A549 (cell line): ENCODE results near the gene ADAMTS19. TPM values are rescaled to one million over a fixed set of nuclear protein-coding genes. Genes with fewer than 3 reads are reported as not detected.

Experiments
- ATAC-seq, 2 experiments: fragments of 200-7000 bp in 1 of 2; fragments of >200 bp in 1 of 2; cut with Nextera tagmentation in 1 of 2; cut with Tn5 transposase in 1 of 2; 3 replicates each; pipeline versions ENCODE4 v1.8.0 to v1.9.1; 2018 to 2020; ENCODE audit warnings: mild to moderate bottlenecking in 1 of 2, moderate library complexity in 1 of 2
- CTCF ChIA-PET: fragments of 300-600 bp; sonication (Branson Sonifier 250); formaldehyde crosslinking; extraction: SDS; loops from one replicate; lab custom pipeline; 2021; ENCODE audit warnings: antibody characterized with exemption, inconsistent platforms; lab: Yijun Ruan, JAX
- POLR2A ChIA-PET: fragments of 350-600 bp; formaldehyde crosslinking; extraction: SDS; loops from one replicate; lab custom pipeline; 2021; ENCODE audit warnings: antibody characterized with exemption, inconsistent platforms; lab: Yijun Ruan, JAX
- DNase-seq, 2 experiments: peaks; one replicate each; pipeline versions ENCODE4 v3.0.0 to v3.0.0-alpha.2; 2011 to 2016; ENCODE audit warnings: low read depth in 1 of 2, low spot score in 1 of 2
- FAIRE-seq: peaks from 2 replicates; lab custom pipeline; 2011; peaks lifted over from hg19 to GRCh38; lab: Jason Lieb, UNC
- H3K27ac ChIP-seq, 2 experiments: fragments of >200 bp; sonication (Bioruptor Twin); formaldehyde crosslinking; 3 replicates each; pipeline ENCODE4 v1.5.1; 2016 to 2017
- H3K4me1 ChIP-seq: fragments of >200 bp; sonication (Bioruptor Twin); formaldehyde crosslinking; 3 replicates; pipeline ENCODE4 v1.6.1; 2016
- H3K4me2 ChIP-seq: fragments of >200 bp; sonication (Bioruptor Twin); formaldehyde crosslinking; 3 replicates; pipeline ENCODE4 v1.6.1; 2016
- H3K4me3 ChIP-seq: fragments of >200 bp; sonication (Bioruptor Twin); formaldehyde crosslinking; 3 replicates; pipeline ENCODE4 v1.5.1; 2016
- H3K9me3 ChIP-seq: fragments of >200 bp; sonication (Bioruptor Twin); formaldehyde crosslinking; 3 replicates; pipeline ENCODE4 v1.6.1; 2016
- CBX8 ChIP-seq: fragments of 200-600 bp; sonication (generic); IDR thresholded peaks from 2 replicates; pipeline ENCODE4 v1.6.1; 2016
- CEBPB ChIP-seq, 2 experiments: fragments of >200 bp in 1 of 2; sonication (Bioruptor Twin) in 1 of 2; formaldehyde crosslinking in 1 of 2; IDR thresholded peaks; 2 replicates each; pipeline ENCODE4 v1.6.1; 2012 to 2016
- CHD2 ChIP-seq: fragments of 150-350 bp; IDR thresholded peaks from 2 replicates; pipeline ENCODE4 v1.6.1; 2014; ENCODE audit warnings: low read length; ENCODE audit not compliant: partially characterized antibody
- E2F6 ChIP-seq: IDR thresholded peaks from 2 replicates; pipeline ENCODE4 v1.6.1; 2012; ENCODE audit warnings: low read depth, borderline replicate concordance
- EHMT2 ChIP-seq: fragments of 200-600 bp; sonication (generic); IDR thresholded peaks from 2 replicates; pipeline ENCODE4 v1.6.1; 2016; ENCODE audit warnings: antibody characterized with exemption, low read depth, mild to moderate bottlenecking, moderate library complexity
- ELK1 ChIP-seq: fragments of 150-350 bp; IDR thresholded peaks from 2 replicates; pipeline ENCODE4 v1.6.1; 2014; ENCODE audit warnings: low read depth, mild to moderate bottlenecking, low read length
- EP300 ChIP-seq, 2 experiments: fragments of >200 bp; sonication (Bioruptor Twin); formaldehyde crosslinking; IDR thresholded peaks; 2 replicates in 1 of 2; 3 replicates in 1 of 2; pipeline ENCODE4 v1.6.1; 2016 to 2017
- ESRRA ChIP-seq: fragments of 150-350 bp; IDR thresholded peaks from 2 replicates; pipeline ENCODE4 v1.6.1; 2014; ENCODE audit warnings: mild to moderate bottlenecking, low read length, borderline replicate concordance
- FOSL2 ChIP-seq, 2 experiments: fragments of 450-650 bp in 1 of 2; fragments of >200 bp in 1 of 2; sonication (Bioruptor Twin) in 1 of 2; formaldehyde crosslinking; IDR thresholded peaks; 2 replicates each; pipeline versions ENCODE4 v1.5.0 to v1.6.1; 2016 to 2020; ENCODE audit warnings: mild to moderate bottlenecking in 1 of 2, moderate library complexity in 1 of 2
- HOXB5 ChIP-seq: fragments of 250-450 bp; sonication (Bioruptor Pico); IDR thresholded peaks from 2 replicates; pipeline ENCODE4 v1.5.0; 2020; ENCODE audit warnings: mild to moderate bottlenecking, moderate library complexity
- JUN ChIP-seq, 2 experiments: fragments of >200 bp; sonication (Bioruptor Twin); formaldehyde crosslinking; IDR thresholded peaks; 2 replicates in 1 of 2; 3 replicates in 1 of 2; pipeline ENCODE4 v1.6.1; 2016 to 2017
- JUNB ChIP-seq: fragments of >200 bp; sonication (Bioruptor Twin); formaldehyde crosslinking; IDR thresholded peaks from 2 replicates; pipeline ENCODE4 v1.6.1; 2016
- KDM1A ChIP-seq: fragments of 200-600 bp; sonication (generic); IDR thresholded peaks from 2 replicates; pipeline ENCODE4 v1.6.1; 2016; ENCODE audit warnings: low read depth, mild to moderate bottlenecking
- MAFK ChIP-seq: fragments of 450-650 bp; IDR thresholded peaks from 2 replicates; pipeline ENCODE4 v1.6.1; 2014; ENCODE audit not compliant: partially characterized antibody
- NFE2L2 ChIP-seq: fragments of 150-350 bp; conservative IDR thresholded peaks from 2 replicates; pipeline ENCODE4 v1.6.1; 2014; ENCODE audit warnings: low read length
- POLR2A ChIP-seq: IDR thresholded peaks from 2 replicates; pipeline ENCODE4 v1.6.1; 2012; ENCODE audit warnings: mild to moderate bottlenecking, low read length
- ZC3H11A ChIP-seq: fragments of 450-650 bp; IDR thresholded peaks from 2 replicates; pipeline ENCODE4 v1.6.1; 2014; ENCODE audit warnings: antibody characterized with exemption, mild to moderate bottlenecking
- ZNF302 ChIP-seq: fragments of 250-450 bp; sonication (Bioruptor Pico); IDR thresholded peaks from 2 replicates; pipeline ENCODE4 v1.9.0; 2021; ENCODE audit warnings: inconsistent platforms, mild to moderate bottlenecking, moderate library complexity
- WGBS: methylation state at CpG from one replicate; pipeline ENCODE4 v1.1.6; 2017; ENCODE audit errors: missing lambda C conversion rate; 5-methylcytosine and 5-hydroxymethylcytosine counted together
- polyA plus RNA-seq, 4 experiments: library from polyadenylated mRNA; depleted of rRNA in 3 of 4; stranded (reverse); fragments of >200 nt; fragmentation: RNase III in 1 of 4; extraction: RNeasy Plus Mini Kit Qiagen cat#74134 plus additional on column Dnase treatment in 1 of 4; gene quantifications; 2 replicates in 3 of 4; 3 replicates in 1 of 4; pipeline ENCODE4 v1.2.3, GENCODE V29; 2011 to 2017
- TF ChIP-seq, protein P1 (sequence below): fragments of 250-450 bp; sonication (Bioruptor Pico); IDR thresholded peaks from 2 replicates; pipeline ENCODE4 v1.5.0; 2020; ENCODE audit warnings: low read depth, mild to moderate bottlenecking, moderate library complexity
- TF ChIP-seq, protein P2 (sequence below): fragments of >200 bp; sonication (Bioruptor Twin); formaldehyde crosslinking; IDR thresholded peaks from 3 replicates; pipeline ENCODE4 v1.5.1; 2016
- TF ChIP-seq, protein P3 (sequence below): fragments of >200 bp; sonication (Bioruptor Twin); formaldehyde crosslinking; IDR thresholded peaks from 3 replicates; pipeline ENCODE4 v1.6.1; 2016

The ADAMTS19 gene
- polyA plus RNA-seq, 2 of the 4 experiments (the other 2 are of a cell fraction), result not detected

DNA sequence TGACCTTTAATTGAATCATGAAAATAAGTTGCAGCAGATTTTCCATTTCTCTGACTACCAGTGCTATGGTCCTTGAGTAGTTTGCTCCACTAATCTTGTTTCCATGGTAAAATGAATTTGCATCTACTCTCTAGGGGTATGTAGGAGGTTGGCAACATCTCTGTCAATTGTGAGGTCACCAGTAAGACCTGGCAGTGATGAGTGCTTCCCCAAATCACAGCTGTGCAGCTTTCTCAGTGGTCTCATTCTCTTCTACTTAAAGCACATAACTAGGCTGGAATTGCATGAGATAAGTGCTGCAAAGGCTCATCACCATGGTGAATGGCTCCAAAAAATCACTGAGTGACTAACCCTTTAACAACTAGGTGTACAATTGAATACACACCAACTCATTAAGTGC is 36.3 kb downstream of the ADAMTS19 start:
- no peaks in the 10 kb centered on the region for H3K4me1 ChIP-seq
- no peaks in the 10 kb centered on the region for H3K9me3 ChIP-seq
- no peak for FAIRE-seq
- no peak overlapping the region for H3K27ac ChIP-seq
- TF ChIP-seq, protein P1, sequence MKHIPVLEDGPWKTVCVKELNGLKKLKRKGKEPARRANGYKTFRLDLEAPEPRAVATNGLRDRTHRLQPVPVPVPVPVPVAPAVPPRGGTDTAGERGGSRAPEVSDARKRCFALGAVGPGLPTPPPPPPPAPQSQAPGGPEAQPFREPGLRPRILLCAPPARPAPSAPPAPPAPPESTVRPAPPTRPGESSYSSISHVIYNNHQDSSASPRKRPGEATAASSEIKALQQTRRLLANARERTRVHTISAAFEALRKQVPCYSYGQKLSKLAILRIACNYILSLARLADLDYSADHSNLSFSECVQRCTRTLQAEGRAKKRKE, result no peak
- TF ChIP-seq ZC3H11A, result no peak
- no peak for DNase-seq
- ChIA-PET POLR2A (no interaction called here), CTCF (no interaction called here)
- no peak overlapping the region for H3K4me3 ChIP-seq
- ATAC-seq, result no peak
- H3K4me2 ChIP-seq, result no peak overlapping the region

DNA sequence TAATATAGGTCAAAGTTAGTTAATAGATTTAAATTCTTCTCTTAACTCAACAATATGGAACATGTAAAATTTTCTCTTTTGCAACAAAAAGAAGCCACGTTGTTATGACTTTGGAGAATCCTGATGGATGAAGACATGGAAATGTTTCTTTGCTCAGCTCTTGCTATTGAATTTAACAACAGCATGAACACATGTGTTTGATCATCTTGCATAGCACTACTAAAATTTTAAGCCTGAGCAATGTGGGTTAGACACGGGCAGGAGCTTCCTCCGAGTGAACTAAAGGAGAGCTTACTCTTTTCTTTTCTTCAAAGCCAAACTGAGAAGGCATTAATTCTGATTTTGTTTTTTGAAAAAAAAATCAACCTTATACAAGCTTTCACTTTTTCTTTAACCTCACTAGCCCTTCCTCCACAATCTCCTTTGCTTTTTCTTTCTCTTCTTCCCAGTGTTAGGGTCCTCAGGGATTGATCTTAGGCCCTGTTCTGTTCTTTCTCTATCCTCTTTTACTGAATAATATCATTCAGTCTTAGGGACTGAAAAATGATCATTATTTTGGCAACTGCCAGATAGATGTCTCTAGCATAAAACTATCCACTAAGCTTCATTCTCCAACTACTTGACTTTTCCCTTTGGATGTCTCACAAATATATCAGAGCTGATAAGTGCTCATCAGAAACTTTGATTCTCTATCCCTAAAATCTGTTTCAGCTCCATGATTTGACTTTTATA is 36.9 kb downstream of the ADAMTS19 start:
- 1% methylated on average over 3 of the region's 3 CpGs for WGBS
- DNase-seq (no peak), FAIRE-seq (no peak), ATAC-seq (no peak)
- TF ChIP-seq KDM1A, result no peak
- no peak for TF ChIP-seq EHMT2
- no peak for TF ChIP-seq ESRRA
- no peak for TF ChIP-seq ELK1
- TF ChIP-seq EP300 (IDR thresholded peaks at IDR 0.05), result no peak
- TF ChIP-seq MAFK, result no peak
- no peak for TF ChIP-seq E2F6
- TF ChIP-seq ZNF302 (CRISPR knock-in tag), result no peak
- TF ChIP-seq, protein P2, sequence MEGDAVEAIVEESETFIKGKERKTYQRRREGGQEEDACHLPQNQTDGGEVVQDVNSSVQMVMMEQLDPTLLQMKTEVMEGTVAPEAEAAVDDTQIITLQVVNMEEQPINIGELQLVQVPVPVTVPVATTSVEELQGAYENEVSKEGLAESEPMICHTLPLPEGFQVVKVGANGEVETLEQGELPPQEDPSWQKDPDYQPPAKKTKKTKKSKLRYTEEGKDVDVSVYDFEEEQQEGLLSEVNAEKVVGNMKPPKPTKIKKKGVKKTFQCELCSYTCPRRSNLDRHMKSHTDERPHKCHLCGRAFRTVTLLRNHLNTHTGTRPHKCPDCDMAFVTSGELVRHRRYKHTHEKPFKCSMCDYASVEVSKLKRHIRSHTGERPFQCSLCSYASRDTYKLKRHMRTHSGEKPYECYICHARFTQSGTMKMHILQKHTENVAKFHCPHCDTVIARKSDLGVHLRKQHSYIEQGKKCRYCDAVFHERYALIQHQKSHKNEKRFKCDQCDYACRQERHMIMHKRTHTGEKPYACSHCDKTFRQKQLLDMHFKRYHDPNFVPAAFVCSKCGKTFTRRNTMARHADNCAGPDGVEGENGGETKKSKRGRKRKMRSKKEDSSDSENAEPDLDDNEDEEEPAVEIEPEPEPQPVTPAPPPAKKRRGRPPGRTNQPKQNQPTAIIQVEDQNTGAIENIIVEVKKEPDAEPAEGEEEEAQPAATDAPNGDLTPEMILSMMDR, result no peak
- no peak for TF ChIP-seq CHD2
- no peak for TF ChIP-seq POLR2A
- TF ChIP-seq JUNB, result no peak
- TF ChIP-seq CBX8, result no peak
- TF ChIP-seq NFE2L2, result no peak
- TF ChIP-seq, protein P3, sequence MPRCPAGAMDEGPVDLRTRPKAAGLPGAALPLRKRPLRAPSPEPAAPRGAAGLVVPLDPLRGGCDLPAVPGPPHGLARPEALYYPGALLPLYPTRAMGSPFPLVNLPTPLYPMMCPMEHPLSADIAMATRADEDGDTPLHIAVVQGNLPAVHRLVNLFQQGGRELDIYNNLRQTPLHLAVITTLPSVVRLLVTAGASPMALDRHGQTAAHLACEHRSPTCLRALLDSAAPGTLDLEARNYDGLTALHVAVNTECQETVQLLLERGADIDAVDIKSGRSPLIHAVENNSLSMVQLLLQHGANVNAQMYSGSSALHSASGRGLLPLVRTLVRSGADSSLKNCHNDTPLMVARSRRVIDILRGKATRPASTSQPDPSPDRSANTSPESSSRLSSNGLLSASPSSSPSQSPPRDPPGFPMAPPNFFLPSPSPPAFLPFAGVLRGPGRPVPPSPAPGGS, result no peak
- no peak for TF ChIP-seq JUN (IDR thresholded peaks at IDR 0.05)
- TF ChIP-seq HOXB5, result no peak
- no peak for TF ChIP-seq FOSL2 (IDR thresholded peaks at IDR 0.05)
- no peak for TF ChIP-seq FOSL2 (CRISPR knock-in tag; IDR thresholded peaks at IDR 0.05)
- TF ChIP-seq CEBPB (IDR thresholded peaks at IDR 0.05), result no peak
- H3K27ac ChIP-seq, result no peak overlapping the region
- no peak overlapping the region for H3K4me2 ChIP-seq
- H3K4me3 ChIP-seq, result no peak overlapping the region
- POLR2A ChIA-PET, result no interaction called here
- CTCF ChIA-PET, result no interaction called here
- H3K4me1 ChIP-seq, result no peaks in the 10 kb centered on the region
- no peaks in the 10 kb centered on the region for H3K9me3 ChIP-seq
